Trophoblast cell (in vitro differentiated cells and primary cell): ENCODE measurements around the gene PDE6B.

Source experiments
- DNase-seq, 2 donors: peaks; one replicate each; pipeline ENCODE4 v3.0.0-alpha.2; 2016
- H2AFZ ChIP-seq: 2 replicates; pipeline ENCODE4 v1.6.1; 2013; ENCODE audit warnings: low read length, moderate library complexity, mild to moderate bottlenecking; ENCODE audit not compliant: insufficient read depth, poor library complexity
- H2AK5ac ChIP-seq: 2 replicates; pipeline ENCODE4 v1.6.1; 2013; ENCODE audit warnings: mild to moderate bottlenecking, low read length
- H2BK120ac ChIP-seq: 2 replicates; pipeline ENCODE4 v1.6.1; 2013; ENCODE audit warnings: low read length, mild to moderate bottlenecking, moderate library complexity; ENCODE audit not compliant: insufficient read depth, poor library complexity
- H2BK12ac ChIP-seq: 2 replicates; pipeline ENCODE4 v1.6.1; 2013; ENCODE audit warnings: mild to moderate bottlenecking, low read length, moderate library complexity
- H2BK5ac ChIP-seq: 2 replicates; pipeline ENCODE4 v1.6.1; 2013; ENCODE audit warnings: low read length, low read depth, moderate library complexity, mild to moderate bottlenecking; ENCODE audit not compliant: poor library complexity
- H3K14ac ChIP-seq: 2 replicates; pipeline ENCODE4 v1.6.1; 2013; ENCODE audit warnings: mild to moderate bottlenecking, low read length
- H3K18ac ChIP-seq: 2 replicates; pipeline ENCODE4 v1.6.1; 2013; ENCODE audit warnings: mild to moderate bottlenecking, low read length
- H3K23ac ChIP-seq: 2 replicates; pipeline ENCODE4 v1.6.1; 2013; ENCODE audit warnings: low read length
- H3K27ac ChIP-seq: 2 replicates; pipeline ENCODE4 v1.5.1; 2013; ENCODE audit warnings: low read depth, mild to moderate bottlenecking, inconsistent platforms, low read length, moderate library complexity
- H3K27me3 ChIP-seq: 2 replicates; pipeline ENCODE4 v1.6.1; 2013; ENCODE audit warnings: inconsistent platforms, mild to moderate bottlenecking, low read length, moderate library complexity; ENCODE audit not compliant: insufficient read depth
- H3K36me3 ChIP-seq, 2 experiments: 1 replicate in 1 of 2; 2 replicates in 1 of 2; pipeline ENCODE4 v1.6.1; 2013; ENCODE audit warnings: low read length in 2 of 2, mild to moderate bottlenecking in 2 of 2, moderate library complexity in 1 of 2; ENCODE audit not compliant: insufficient read depth in 2 of 2, control insufficient read depth in 1 of 2
- H3K4ac ChIP-seq: 2 replicates; pipeline ENCODE4 v1.6.1; 2013; ENCODE audit warnings: low read depth, mild to moderate bottlenecking, low read length, moderate library complexity
- H3K4me1 ChIP-seq, 2 experiments: 1 replicate in 1 of 2; 2 replicates in 1 of 2; pipeline ENCODE4 v1.6.1; 2013; ENCODE audit warnings: low read length in 2 of 2, mild to moderate bottlenecking in 2 of 2, moderate library complexity in 1 of 2; ENCODE audit not compliant: insufficient read depth in 2 of 2, control insufficient read depth in 1 of 2
- H3K4me2 ChIP-seq: 2 replicates; pipeline ENCODE4 v1.6.1; 2013; ENCODE audit warnings: inconsistent platforms, mild to moderate bottlenecking, low read length, moderate library complexity
- H3K4me3 ChIP-seq: 2 replicates; pipeline ENCODE4 v1.5.1; 2013; ENCODE audit warnings: mild to moderate bottlenecking, low read depth, low read length, inconsistent platforms
- H3K79me1 ChIP-seq: one replicate; pipeline ENCODE4 v1.6.1; 2013; ENCODE audit warnings: low read length
- H3K79me2 ChIP-seq: 2 replicates; pipeline ENCODE4 v1.6.1; 2013; ENCODE audit warnings: low read length, mild to moderate bottlenecking; ENCODE audit not compliant: control insufficient read depth, insufficient read depth, poor library complexity
- H3K9ac ChIP-seq: 2 replicates; pipeline ENCODE4 v1.6.1; 2013; ENCODE audit warnings: mild to moderate bottlenecking, low read length
- H3K9me3 ChIP-seq: 2 replicates; pipeline ENCODE4 v1.6.1; 2013; ENCODE audit warnings: low read depth, mild to moderate bottlenecking, control low read depth, inconsistent platforms, low read length; ENCODE audit not compliant: insufficient read depth
- H4K12ac ChIP-seq: 2 replicates; pipeline ENCODE4 v1.6.1; 2013; ENCODE audit warnings: low read depth, mild to moderate bottlenecking, low read length, moderate library complexity
- H4K8ac ChIP-seq: 2 replicates; pipeline ENCODE4 v1.6.1; 2013; ENCODE audit warnings: low read depth, mild to moderate bottlenecking, low read length, moderate library complexity
- H4K91ac ChIP-seq: one replicate; pipeline ENCODE4 v1.6.1; 2013; ENCODE audit warnings: low read depth, mild to moderate bottlenecking, low read length, moderate library complexity
- WGBS: extraction: QIAGEN DNeasy Blood & Tissue Kit; methylation state at CpG from one replicate; pipeline ENCODE4 v1.1.7; 2013; ENCODE audit warnings: missing lambda C conversion rate; ENCODE audit not compliant: insufficient read length, insufficient coverage; ENCODE audit errors: extremely low coverage; 5-methylcytosine and 5-hydroxymethylcytosine counted together

PDE6B gene

DNA sequence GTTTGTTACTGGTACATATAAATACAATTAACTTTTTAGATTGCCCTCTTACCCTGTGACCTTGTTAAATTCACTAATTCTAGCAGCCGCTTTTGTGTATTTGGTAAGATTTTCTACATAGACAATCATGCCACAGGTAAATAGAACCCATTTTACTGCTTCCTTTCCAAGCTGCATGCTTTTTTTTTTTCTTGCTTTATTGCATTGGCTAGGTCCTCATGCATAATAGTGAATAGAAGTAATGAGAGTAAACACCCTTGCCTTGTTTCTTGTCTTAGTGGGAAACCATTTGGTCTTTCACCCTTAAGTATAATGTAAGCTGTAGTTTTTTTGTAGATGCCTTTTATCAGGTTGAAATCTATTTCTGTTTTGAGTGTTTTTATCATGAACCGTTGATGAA is 41.6 kb upstream of the PDE6B start:
- no peak overlapping the region for H2BK12ac ChIP-seq
- WGBS: no CpG with 5 or more reads among the region's 2 CpGs

DNA sequence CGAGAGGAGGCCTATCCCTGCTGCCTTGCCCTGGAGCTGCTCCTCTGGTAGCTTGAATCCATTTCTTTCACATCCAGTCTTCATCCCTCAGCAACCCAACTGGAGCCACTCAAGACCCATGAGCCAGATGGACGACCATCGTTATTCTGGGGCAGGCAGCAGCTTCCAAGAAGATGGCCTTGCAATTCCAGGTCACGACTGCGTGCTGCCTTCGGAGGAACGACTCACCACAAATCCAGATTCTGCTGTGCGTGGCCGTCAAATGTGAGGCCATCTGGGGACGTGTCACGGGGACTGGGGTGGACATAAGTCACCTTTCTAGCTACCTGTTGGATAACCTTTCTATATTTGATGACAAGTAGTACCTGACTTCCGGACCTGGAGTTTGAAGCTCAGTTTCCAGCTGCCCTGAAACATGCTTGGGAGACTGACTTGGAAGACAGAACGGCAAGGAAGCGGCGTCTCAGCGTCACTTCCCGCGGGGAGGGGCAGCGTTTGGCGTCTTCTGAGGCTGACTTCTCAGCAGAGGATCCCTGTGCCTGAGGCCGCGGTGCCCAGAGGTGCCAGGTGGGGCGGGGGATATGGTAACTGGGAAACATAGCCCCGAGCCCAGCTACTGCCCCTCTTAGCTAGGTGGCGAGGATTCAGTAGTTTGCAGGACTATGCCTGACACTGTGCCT is 37.6 kb upstream of the PDE6B start:
- Histone ChIP-seq H3K4me3 (no peak overlapping the region), H4K8ac (no peak overlapping the region), H3K9ac (no peak overlapping the region), H3K14ac (no peak overlapping the region), H3K4me2 (no peak overlapping the region), H3K18ac (no peak overlapping the region), H2BK5ac (no peak overlapping the region), H3K27me3 (no peaks in the 10 kb centered on the region), H3K79me1 (no peaks in the 10 kb centered on the region), H2BK120ac (no peak overlapping the region), H2AFZ (no peak overlapping the region), H2BK12ac (no peak overlapping the region), H3K23ac (no peak overlapping the region), H3K27ac (no peak overlapping the region), H3K36me3 (no peaks in the 10 kb centered on the region), H2AK5ac (no peak overlapping the region), H4K12ac (no peak overlapping the region), H3K79me2 (no peaks in the 10 kb centered on the region), H3K4ac (no peak overlapping the region), H3K9me3 (peaks cover 5% of the 10 kb centered on the region), H3K4me1 (no peaks in the 10 kb centered on the region), H4K91ac (no peak overlapping the region)
- no CpG with 5 or more reads among the region's 25 CpGs for WGBS
- DNase-seq: no peak

More for the DNA sequence above, 41.6 kb upstream of the PDE6B start:
- Histone ChIP-seq H3K4me1 (no peaks in the 10 kb centered on the region), H2BK120ac (no peak overlapping the region), H3K23ac (no peak overlapping the region), H3K4me2 (no peak overlapping the region), H3K27ac (no peak overlapping the region), H3K36me3 (no peaks in the 10 kb centered on the region), H3K4ac (no peak overlapping the region), H3K27me3 (peaks cover 12% of the 10 kb centered on the region), H3K14ac (no peak overlapping the region), H2AFZ (no peak overlapping the region), H3K18ac (no peak overlapping the region), H3K79me2 (no peaks in the 10 kb centered on the region), H3K4me3 (no peak overlapping the region), H3K79me1 (no peaks in the 10 kb centered on the region), H4K12ac (no peak overlapping the region), H4K91ac (no peak overlapping the region), H3K9me3 (peaks cover 7% of the 10 kb centered on the region), H2AK5ac (no peak overlapping the region), H2BK5ac (no peak overlapping the region), H4K8ac (no peak overlapping the region), H3K9ac (no peak overlapping the region)
- no peak for DNase-seq

DNA sequence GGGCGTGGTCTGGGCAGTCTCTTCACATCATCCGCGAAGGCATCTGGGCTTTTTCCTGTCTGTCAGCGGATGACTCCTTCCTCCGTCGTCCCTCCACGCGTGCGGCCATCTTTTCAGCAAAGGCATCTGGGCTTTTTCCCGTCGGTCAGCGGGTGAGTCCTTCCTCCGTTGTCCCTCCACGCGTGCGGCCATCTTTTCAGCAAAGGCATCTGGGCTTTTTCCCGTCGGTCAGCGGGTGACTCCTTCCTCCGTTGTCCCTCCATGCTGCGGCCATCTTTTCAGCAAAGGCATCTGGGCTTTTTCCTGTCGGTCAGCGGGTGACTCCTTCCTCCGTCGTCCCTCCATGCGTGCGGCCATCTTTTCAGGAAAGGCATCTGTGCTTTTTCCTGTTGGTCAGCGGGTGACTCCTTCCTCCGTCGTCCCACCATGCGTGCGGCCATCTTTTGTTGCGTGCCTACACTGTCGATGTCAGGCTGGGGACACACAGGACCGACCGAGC is 37.0 kb upstream of the PDE6B start:
- H3K4me3 ChIP-seq: no peak overlapping the region
- H3K79me2 ChIP-seq: no peaks in the 10 kb centered on the region
- H3K4me1 ChIP-seq: no peaks in the 10 kb centered on the region
- no peak overlapping the region for H3K14ac ChIP-seq
- no peaks in the 10 kb centered on the region for H3K79me1 ChIP-seq
- no peak overlapping the region for H3K27ac ChIP-seq
- H2BK120ac ChIP-seq: no peak overlapping the region
- H3K9me3 ChIP-seq: peaks cover 5% of the 10 kb centered on the region
- H3K36me3 ChIP-seq: no peaks in the 10 kb centered on the region
- no peak overlapping the region for H4K8ac ChIP-seq
- H4K91ac ChIP-seq: no peak overlapping the region
- H3K4me2 ChIP-seq: no peak overlapping the region
- H2BK12ac ChIP-seq: no peak overlapping the region
- no peaks in the 10 kb centered on the region for H3K27me3 ChIP-seq
- no peak overlapping the region for H3K4ac ChIP-seq
- no peak overlapping the region for H3K23ac ChIP-seq
- no peak overlapping the region for H3K9ac ChIP-seq
- no peak overlapping the region for H4K12ac ChIP-seq
- DNase-seq: no peak
- H2BK5ac ChIP-seq: no peak overlapping the region
- H3K18ac ChIP-seq: no peak overlapping the region
- no peak overlapping the region for H2AK5ac ChIP-seq
- no peak overlapping the region for H2AFZ ChIP-seq
- WGBS: no CpG with 5 or more reads among the region's 36 CpGs

DNA sequence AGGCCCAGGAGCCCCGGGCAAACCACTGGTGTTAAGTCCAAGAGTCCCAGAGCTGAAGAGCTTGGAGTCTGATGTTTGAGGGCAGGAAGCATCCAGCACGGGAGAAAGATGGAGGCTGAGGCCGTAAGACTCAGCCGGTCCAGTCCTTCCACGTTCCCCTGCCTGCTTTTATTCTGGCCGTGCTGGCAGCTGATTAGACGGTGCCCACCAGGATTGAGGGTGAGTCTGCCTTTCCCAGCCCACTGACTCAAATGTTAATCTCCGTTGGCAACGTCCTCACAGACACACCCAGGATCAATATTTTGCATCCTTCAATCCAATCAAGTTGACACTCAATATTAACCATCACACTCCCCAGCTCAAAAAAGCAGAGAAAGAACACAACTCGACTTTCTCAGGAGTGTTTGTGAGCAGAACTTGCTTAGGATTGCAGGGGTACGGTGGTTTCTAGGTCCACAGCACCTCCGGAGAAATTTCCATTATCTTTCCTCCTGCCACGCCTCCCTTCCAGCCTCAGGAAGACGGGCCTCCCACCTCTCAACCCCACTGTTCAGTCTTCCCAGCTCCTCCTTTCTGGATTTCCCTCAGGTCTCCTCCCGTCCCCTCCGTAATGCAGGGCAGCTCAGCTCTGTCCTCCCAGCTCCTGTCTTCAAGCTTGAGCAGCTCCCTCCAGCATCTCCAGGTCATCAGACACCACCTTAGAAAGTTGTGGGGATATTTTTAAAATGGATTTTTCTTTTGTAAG is 36.0 kb upstream of the PDE6B start:
- DNase-seq: no peak
- Histone ChIP-seq H4K12ac (no peak overlapping the region), H2BK5ac (no peak overlapping the region), H3K9me3 (peaks cover 5% of the 10 kb centered on the region), H3K4ac (no peak overlapping the region), H3K14ac (no peak overlapping the region), H2BK120ac (no peak overlapping the region), H2BK12ac (no peak overlapping the region), H4K8ac (no peak overlapping the region), H3K36me3 (no peaks in the 10 kb centered on the region), H3K18ac (no peak overlapping the region), H4K91ac (no peak overlapping the region), H2AK5ac (no peak overlapping the region), H3K4me3 (no peak overlapping the region), H3K79me2 (no peaks in the 10 kb centered on the region), H3K27ac (no peak overlapping the region), H3K27me3 (no peaks in the 10 kb centered on the region), H3K4me1 (no peaks in the 10 kb centered on the region), H3K79me1 (no peaks in the 10 kb centered on the region), H3K4me2 (no peak overlapping the region), H3K9ac (no peak overlapping the region), H3K23ac (no peak overlapping the region), H2AFZ (no peak overlapping the region)
- WGBS: no CpG with 5 or more reads among the region's 16 CpGs
